Endodermal cell (in vitro differentiated cells): ENCODE measurements around the gene CSNK1E. TPM values are rescaled to one million over a fixed set of nuclear protein-coding genes. Genes with fewer than 3 reads are reported as not detected.

Source experiments
- DNase-seq: peaks from one replicate; pipeline ENCODE4 v3.0.0-alpha.2; 2017
- H3K27ac ChIP-seq: 2 replicates; pipeline ENCODE4 v1.5.1; 2013; ENCODE audit warnings: mild to moderate bottlenecking, low read depth, low read length, moderate library complexity
- H3K27me3 ChIP-seq: 2 replicates; pipeline ENCODE4 v1.6.1; 2013; ENCODE audit warnings: mild to moderate bottlenecking, low read length, moderate library complexity; ENCODE audit not compliant: insufficient read depth, control insufficient read depth, poor library complexity, severe bottlenecking
- H3K36me3 ChIP-seq: 2 replicates; pipeline ENCODE4 v1.7.0; 2013; ENCODE audit warnings: mild to moderate bottlenecking, low read length, moderate library complexity; ENCODE audit not compliant: control insufficient read depth, insufficient read depth
- H3K4me1 ChIP-seq: one replicate; pipeline ENCODE4 v1.7.0; 2013; ENCODE audit warnings: low read length; ENCODE audit not compliant: control insufficient read depth, insufficient read depth
- H3K4me3 ChIP-seq: 2 replicates; pipeline ENCODE4 v1.5.1; 2013; ENCODE audit warnings: mild to moderate bottlenecking, low read length, moderate library complexity
- H3K9ac ChIP-seq: 2 replicates; pipeline ENCODE4 v1.6.1; 2013; ENCODE audit warnings: mild to moderate bottlenecking, low read length, moderate library complexity; ENCODE audit not compliant: poor library complexity, severe bottlenecking; ENCODE audit errors: extremely low read depth
- H3K9me3 ChIP-seq: 2 replicates; pipeline ENCODE4 v1.6.1; 2013; ENCODE audit warnings: mild to moderate bottlenecking, low read length, moderate library complexity; ENCODE audit not compliant: control insufficient read depth
- H3K27ac Mint-ChIP-seq: 2 replicates; pipeline ENCODE4 v1.8.0; 2020; ENCODE audit warnings: mixed read lengths
- H3K27me3 Mint-ChIP-seq: 2 replicates; pipeline ENCODE4 v1.8.0; 2021; ENCODE audit warnings: mild to moderate bottlenecking, mixed read lengths; ENCODE audit not compliant: insufficient read depth
- H3K36me3 Mint-ChIP-seq: 2 replicates; pipeline ENCODE4 v1.8.0; 2020; ENCODE audit warnings: low read depth, mixed read lengths
- H3K4me1 Mint-ChIP-seq: 2 replicates; pipeline ENCODE4 v1.8.0; 2020; ENCODE audit warnings: mixed read lengths
- H3K4me3 Mint-ChIP-seq: 2 replicates; pipeline ENCODE4 v1.8.0; 2020; ENCODE audit warnings: mild to moderate bottlenecking, moderate library complexity, mixed read lengths
- H3K9me3 Mint-ChIP-seq: 2 replicates; pipeline ENCODE4 v1.8.0; 2020; ENCODE audit warnings: mild to moderate bottlenecking, mixed read lengths
- CTCF ChIP-seq: fragments of 200-600 bp; sonication (generic); conservative IDR thresholded peaks from 2 replicates; pipeline ENCODE4 v1.5.0; 2021; ENCODE audit warnings: antibody characterized with exemption, mild to moderate bottlenecking
- WGBS, 2 experiments: methylation state at CpG; one replicate each; pipeline versions ENCODE4 v1.1.5 to v1.1.7; 2013; ENCODE audit warnings: missing lambda C conversion rate in 2 of 2, mixed read lengths in 1 of 2; ENCODE audit not compliant: insufficient coverage in 1 of 2, insufficient read length in 1 of 2; 5-methylcytosine and 5-hydroxymethylcytosine counted together
- total RNA-seq, 2 donors: library from RNA; stranded (reverse); fragmentation: NEBNext Ultra II Directional in 1 of 2; extraction: Animal tissue kit (Norgen Biotek cat#: 25700) in 1 of 2; gene quantifications; 2 replicates in 1 of 2; 3 replicates in 1 of 2; pipeline ENCODE4 v1.2.1, GENCODE V29; 2021

The CSNK1E gene
- total RNA-seq, 2 donors from 2014 or later, result 224 to 229 TPM

GRCh38 chr22:38282397-38282796 is 34.8 kb downstream of the CSNK1E start:
- Mint-ChIP-seq H3K27ac (peak overlapping the region; percentile 96), H3K36me3 (no peaks in the 10 kb centered on the region), H3K4me3 (no peak overlapping the region), H3K4me1 (peaks cover 25% of the 10 kb centered on the region), H3K9me3 (no peaks in the 10 kb centered on the region), H3K27me3 (no peaks in the 10 kb centered on the region)
- TF ChIP-seq CTCF, result no peak
- Histone ChIP-seq H3K27ac (no peak overlapping the region), H3K9me3 (no peaks in the 10 kb centered on the region), H3K27me3 (no peaks in the 10 kb centered on the region), H3K9ac (no peak overlapping the region), H3K4me3 (no peak overlapping the region), H3K36me3 (peaks cover 5% of the 10 kb centered on the region), H3K4me1 (peaks cover 6% of the 10 kb centered on the region)
- no peak for DNase-seq
- WGBS, 2 experiments, result 92 to 100% methylated on average over 8 to 9 of the region's 9 CpGs

GRCh38 chr22:38276166-38276565 is 41.1 kb downstream of the CSNK1E start:
- Histone ChIP-seq H3K9me3 (no peaks in the 10 kb centered on the region), H3K9ac (no peak overlapping the region), H3K4me1 (peaks cover 3% of the 10 kb centered on the region), H3K27me3 (no peaks in the 10 kb centered on the region), H3K4me3 (no peak overlapping the region), H3K27ac (no peak overlapping the region), H3K36me3 (no peaks in the 10 kb centered on the region)
- WGBS, 2 experiments, result 92 to 96% methylated on average over 2 of the region's 2 CpGs
- Mint-ChIP-seq H3K4me3 (no peak overlapping the region), H3K4me1 (peaks cover 24% of the 10 kb centered on the region), H3K27me3 (peaks cover 3% of the 10 kb centered on the region), H3K36me3 (no peaks in the 10 kb centered on the region), H3K9me3 (no peaks in the 10 kb centered on the region), H3K27ac (no peak overlapping the region)
- no peak for DNase-seq
- TF ChIP-seq CTCF, result no peak

GRCh38 chr22:38273135-38273826 is 44.0 kb downstream of the CSNK1E start:
- H3K4me3 ChIP-seq, result peak overlapping the region; percentile 76
- no peak for DNase-seq
- Mint-ChIP-seq H3K27ac (peak overlapping the region; percentile 91), H3K9me3 (no peaks in the 10 kb centered on the region), H3K27me3 (peaks cover 3% of the 10 kb centered on the region), H3K36me3 (peaks cover 4% of the 10 kb centered on the region), H3K4me3 (peak overlapping the region; percentile 83), H3K4me1 (peaks cover 24% of the 10 kb centered on the region)
- no peak for TF ChIP-seq CTCF
- 27 to 32% methylated on average over 25 to 26 of the region's 26 CpGs for WGBS, 2 experiments
- peak overlapping the region; percentile 75 for H3K27ac ChIP-seq
- H3K36me3 ChIP-seq, result peaks cover 5% of the 10 kb centered on the region
- H3K9me3 ChIP-seq, result no peaks in the 10 kb centered on the region
- peaks cover 3% of the 10 kb centered on the region for H3K4me1 ChIP-seq
- H3K9ac ChIP-seq, result peak overlapping the region; percentile 38
- H3K27me3 ChIP-seq, result no peaks in the 10 kb centered on the region
